ENCODE data around the gene ST8SIA6. TPM values are rescaled to one million over a fixed set of nuclear protein-coding genes. Genes with fewer than 3 reads are reported as not detected.
A peak's percentile ranks its signal among the peaks of the same experiment; 100 is the strongest.

Gene ST8SIA6
- total RNA-seq, 1 experiment from 2014 or later: not detected

DNA sequence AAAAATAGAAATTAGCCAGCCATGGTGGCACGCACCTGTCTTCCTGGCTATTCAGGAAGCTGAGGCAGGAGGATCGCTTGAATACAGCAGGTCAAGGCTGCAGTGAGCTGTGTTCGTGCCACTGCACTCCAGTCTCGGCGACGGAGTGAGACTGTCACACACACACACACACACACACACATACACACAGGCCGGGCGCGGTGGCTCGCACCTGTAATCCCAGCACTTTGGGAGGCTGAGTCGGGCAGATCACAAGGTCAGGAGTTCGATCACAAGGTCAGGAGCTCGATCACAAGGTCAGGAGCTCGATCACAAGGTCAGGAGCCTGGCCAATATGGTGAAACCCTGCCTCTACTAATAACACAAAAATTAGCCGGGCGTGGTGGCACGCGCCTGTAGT, 68.4 kb downstream of the ST8SIA6 start:
- no peak for DNase-seq (ENCODE audit: low spot score)

DNA sequence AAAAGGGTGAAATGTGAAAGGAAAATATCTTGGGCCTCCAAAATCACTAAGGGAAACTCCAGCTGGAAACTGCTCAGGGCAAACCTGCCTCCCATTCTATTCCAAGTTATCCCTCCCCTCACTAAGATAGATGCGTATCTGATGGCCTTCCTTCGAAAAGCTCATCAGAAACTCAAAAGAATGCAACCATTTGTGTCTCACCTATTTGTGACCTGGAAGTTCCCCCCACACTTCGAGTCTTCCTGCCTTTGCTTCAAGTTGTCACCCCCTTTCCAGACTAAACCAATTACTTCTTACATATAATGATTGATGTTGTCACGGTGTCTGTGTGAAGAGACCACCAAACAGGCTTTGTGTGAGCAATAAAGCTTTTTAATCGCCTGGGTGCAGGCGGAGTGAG, 69.3 kb downstream of the ST8SIA6 start:
- no peak for DNase-seq (ENCODE audit: low spot score)

DNA sequence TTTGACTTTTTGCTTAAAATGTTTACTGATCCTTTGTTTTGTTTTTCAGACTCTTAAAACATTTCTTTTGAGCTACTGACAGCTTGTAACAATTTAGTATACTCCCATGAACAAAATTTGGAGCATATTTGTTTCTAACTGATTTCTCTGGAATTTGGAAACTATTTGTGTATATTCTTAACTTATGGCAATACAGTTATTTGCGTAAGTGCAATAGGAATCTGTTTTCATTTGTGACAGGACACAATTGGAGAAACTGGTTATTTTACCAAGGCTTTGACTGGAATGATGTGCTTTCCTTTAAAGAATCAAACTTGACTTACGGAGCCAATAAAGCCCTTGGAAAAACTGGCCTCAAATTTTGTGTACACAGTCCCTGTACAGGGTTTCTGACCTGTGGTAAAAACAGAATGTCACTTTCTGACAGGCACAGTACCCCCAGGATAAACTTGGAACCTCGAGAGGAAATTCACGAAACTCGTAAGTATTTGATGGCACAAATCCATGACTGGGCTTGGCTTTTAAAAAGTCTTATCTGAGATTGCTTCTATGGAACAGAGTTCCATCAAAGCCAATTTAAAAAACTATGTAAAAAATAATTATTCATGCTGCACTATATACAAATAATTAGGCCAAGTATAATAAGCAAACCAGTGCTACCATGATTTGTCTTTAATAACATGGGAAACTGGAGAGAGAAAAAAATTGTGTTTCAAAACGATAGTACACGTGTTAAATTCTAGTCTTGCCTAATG, 70.4 kb downstream of the ST8SIA6 start:
- no peak for DNase-seq (ENCODE audit: low spot score)

DNA sequence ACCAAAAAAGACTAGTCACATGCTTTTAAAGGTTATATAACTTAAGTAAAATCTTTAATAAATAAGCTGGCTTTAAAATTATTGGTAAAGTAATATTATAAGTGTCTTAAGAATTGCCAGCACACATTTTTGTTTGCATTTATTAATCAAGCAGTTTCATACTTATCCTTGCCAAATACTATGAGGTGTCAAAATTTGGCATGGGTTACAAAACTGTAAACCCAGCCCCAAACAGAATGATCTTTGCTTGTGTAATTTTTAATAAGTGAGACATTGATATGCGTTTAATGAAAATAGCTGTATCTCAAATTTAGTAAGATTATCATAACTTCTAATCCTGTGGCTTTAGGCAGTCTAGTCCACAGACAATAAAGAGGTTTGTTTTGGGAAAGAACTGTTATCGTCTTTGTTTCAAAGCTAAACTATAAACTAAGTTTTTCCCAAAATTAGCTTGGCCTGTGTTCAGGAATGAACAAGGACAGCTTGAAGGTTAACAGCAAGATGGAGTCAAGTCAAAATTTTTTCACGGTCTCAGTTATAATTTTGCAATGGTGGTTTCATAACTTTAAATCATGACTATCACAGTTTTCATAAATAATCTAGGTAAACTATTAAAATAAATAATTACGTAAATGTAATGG, 72.8 kb downstream of the ST8SIA6 start:
- DNase-seq (ENCODE audit: low spot score): no peak

DNA sequence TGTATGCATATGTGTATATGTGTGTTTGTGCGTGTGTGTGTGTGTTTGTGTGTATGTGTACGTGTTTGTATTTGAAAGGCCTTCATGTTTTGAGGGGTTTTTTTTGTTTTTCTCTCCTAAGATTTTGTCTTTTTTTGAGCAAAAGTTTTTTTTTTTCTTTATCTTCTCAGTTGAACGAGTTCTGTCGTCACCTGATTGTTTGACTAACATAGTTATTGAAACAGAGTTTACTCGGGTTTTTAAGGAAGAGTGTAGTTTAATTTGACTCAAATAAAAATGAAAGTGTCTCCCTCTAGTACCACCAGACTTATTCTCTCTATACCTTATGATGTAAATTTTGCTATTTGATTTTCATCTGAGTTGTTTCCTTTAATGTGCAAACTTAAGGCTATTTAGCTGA, 73.5 kb downstream of the ST8SIA6 start:
- peak; percentile 2 for DNase-seq (ENCODE audit: low spot score)

DNA sequence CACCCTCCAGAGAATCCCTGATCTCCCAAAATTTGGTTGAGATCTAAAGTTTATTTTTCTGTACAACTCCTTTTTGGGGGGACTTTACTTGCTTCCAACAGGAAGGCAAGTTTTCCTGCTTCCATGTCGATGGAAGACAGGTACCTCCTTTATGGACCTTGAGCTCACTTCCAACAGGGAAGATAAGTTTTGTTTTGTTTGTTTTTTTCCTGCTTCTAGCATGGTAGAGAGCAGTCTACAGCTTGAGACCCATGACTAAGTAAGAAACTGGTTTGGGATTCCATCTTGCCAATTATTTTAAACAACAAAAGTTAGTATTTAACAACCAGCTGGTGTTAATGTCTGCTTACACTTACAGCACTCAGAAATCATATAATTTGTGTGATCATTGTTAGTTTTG, 74.4 kb downstream of the ST8SIA6 start:
- DNase-seq (ENCODE audit: low spot score): no peak

DNA sequence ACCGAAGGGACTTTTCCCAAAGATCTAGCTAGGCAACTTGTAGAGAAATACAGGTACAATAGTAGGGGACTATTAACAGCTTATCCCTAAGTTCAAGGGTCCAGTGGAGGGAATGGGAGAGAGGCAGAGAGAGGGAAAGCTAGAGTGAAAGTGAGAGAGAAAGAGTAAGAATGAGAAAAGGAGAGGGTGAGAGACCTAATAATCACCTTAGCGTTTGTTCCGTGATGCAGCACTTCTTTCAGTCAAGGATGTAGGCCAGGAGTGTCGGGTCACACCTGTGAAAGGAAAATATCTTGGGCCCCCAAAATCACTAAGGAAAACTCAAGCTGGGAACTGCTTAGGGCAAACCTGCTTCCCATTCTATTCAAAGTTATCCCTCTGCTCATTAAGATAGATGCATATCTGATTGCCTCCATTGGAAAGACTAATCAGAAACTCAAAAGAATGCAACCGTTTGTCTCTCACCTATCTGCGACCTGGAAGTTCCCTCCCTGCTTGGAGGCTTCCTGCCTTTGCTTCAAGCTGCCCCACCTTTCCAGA, 75.2 kb downstream of the ST8SIA6 start:
- DNase-seq (ENCODE audit: low spot score): no peak

DNA sequence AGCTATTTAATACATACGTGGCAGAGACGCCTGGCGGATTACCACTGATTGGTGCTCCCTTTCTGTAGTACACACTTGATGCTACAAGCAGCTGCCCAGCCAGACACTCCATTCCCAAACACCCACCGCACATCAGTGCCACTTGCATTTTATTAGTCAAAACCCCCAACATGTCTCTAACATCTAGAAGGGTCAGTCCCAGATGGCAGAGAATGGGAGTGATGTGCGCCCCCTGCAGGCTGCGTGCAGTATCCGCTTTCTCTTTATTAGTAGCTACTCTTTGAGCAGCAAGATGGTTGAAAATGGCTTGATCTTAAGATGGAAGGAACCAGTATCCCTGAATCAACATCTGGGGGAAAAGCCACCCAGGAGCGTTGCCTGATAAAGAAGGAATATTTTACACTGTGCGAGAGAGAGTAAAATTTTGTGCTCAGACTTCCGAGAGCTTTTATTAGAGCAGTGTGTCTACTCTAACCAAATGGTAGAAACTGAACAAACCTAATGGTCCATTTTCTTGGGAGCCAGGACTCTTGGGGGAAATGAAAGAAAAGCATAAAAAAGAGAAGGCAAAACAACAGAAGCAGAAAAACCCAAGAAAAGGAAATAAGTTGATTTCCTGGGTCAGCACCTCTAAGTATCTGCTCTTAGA, 78.3 kb downstream of the ST8SIA6 start:
- DNase-seq (ENCODE audit: low spot score): no peak

DNA sequence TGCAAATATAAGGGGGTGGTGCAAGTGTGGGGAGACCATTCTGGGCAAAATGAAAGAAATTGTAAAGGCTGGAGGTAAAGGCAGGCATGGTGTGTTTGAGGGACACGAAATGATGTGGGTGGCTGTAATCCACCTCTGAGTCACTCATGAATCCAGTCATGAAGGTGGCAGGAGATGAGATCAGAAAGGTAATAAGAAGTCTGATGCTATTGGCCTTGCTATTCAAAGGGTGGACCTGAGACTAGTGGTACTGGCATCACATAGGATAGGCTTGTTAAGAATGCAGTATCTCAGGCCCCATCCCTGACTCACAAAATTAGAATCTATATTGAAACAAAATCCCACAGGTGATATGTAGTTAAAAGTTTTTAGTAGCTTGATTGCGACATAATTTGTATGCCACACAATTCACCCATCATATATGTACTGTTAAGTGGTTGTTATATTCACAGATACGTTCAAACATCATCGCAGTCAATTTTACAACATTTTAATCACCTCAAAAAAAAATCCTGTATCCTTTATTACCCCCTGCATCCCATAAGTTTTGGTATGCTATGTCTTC, 85.6 kb downstream of the ST8SIA6 start:
- DNase-seq (ENCODE audit: low spot score): no peak

DNA sequence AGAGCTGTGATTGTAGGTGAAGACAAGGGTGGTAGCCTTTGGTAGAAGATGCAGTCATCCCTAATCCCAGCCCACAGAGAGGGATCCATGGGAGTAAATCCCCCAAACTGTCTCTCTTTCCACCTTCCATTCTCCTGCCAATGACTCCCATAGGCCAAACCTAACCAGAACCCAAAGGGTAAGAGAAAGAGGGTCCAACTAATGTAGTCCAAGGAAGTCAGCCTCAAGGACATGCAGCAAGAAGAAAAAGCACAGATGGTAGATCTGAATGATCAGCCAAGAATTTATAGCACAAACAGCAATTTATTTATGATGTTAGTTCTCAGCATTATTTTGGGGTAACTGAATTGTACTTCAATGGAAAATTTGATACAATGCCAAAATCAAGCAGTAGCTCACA, 87.7 kb downstream of the ST8SIA6 start:
- DNase-seq (ENCODE audit: low spot score): no peak

DNA sequence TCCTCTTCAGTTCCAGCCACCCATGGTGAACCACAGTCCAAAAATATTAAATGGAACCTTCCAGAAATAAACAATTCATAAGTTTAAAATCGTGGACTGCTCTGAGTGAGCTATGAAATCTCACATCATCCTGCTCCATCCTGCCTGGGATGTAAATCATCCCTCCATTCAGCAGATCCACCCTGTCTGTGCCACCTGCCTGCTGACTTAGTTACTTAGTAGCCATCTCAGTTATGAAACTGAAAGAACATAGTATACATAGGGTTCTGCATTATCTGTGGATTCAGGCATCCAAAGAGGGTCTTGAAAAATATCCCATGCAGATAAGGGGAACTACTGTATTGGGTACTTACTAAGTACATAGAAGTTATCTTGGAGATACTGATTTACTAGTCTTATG, 89.0 kb downstream of the ST8SIA6 start:
- DNase-seq (ENCODE audit: low spot score): no peak

DNA sequence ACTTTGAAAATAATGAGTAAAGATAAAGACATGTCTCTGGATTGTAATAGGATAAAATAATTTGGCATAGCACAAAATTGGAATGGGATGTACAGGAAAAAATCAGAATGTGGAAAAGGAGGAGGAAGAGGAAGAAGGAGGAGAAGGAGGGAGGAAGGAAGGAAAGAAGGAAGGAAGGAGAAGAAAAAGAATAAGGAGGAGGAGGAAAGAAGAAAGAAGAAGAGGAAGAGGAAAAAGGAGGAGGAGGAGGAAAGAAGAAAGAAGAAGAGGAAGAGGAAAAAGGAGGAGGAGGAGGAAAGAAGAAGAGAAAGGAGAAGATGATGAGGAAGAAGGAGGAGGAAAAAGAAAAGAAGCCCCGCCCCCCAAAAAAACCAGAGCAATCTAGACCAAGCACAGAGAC, 95.9 kb downstream of the ST8SIA6 start:
- DNase-seq (ENCODE audit: low spot score): no peak

DNA sequence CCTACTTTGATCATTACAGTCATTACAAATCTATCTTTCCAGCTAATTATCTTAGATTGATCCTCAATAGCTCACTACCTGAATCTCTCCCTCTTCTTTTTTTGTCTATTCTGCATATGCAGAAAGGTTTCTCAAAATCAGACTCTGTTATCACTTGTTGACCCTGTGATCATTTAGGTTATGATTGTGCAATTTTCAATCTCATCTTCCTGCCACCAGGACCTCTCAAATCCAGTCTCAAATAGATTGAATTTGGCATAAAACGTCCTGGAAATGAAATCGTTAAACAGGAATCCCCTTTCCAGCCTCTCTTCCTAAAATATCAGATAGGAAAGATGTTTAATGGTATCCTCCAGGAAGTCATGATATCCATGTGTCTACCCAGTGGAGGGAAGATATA, 96.6 kb downstream of the ST8SIA6 start:
- DNase-seq (ENCODE audit: low spot score): no peak

DNA sequence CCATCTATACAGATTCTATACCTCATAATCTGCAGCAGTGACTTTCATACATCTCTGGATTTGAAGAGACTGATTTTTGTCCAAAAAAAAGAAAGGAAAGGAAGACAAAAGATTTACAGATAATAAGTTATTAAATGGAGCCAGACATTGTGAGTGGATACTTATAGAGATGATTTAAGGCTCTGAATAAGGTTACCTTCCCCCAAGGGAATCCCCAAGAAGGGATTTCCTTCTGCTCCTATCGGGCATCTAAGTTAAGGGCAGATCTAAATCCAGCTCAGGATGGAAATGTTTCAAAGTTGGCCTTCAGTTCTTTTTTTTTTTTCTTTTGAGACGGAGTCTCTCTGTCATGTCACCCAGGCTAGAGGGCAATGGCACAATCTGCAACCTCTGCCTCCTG, 97.6 kb downstream of the ST8SIA6 start:
- no peak for DNase-seq (ENCODE audit: low spot score)

DNA sequence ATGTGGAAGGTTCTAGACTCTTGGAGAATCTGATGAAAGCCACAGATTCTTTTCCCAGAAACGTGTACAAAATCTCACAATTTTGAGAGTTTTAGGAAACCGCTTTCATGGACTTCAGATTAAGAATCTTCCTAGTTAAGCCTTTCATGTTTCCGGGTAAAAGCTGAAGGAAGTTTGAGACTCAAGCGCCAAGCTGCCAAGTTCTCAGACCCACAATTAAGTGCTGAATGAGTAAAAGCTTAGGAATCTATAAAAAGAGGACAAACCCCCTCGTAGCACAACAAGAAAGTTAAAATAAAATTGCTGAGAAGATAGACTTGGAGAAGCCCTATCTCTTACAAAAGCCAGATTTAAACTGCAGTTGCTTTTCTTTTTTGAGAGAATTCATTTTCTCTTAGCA, 99.6 kb downstream of the ST8SIA6 start:
- DNase-seq (ENCODE audit: low spot score): no peak

DNA sequence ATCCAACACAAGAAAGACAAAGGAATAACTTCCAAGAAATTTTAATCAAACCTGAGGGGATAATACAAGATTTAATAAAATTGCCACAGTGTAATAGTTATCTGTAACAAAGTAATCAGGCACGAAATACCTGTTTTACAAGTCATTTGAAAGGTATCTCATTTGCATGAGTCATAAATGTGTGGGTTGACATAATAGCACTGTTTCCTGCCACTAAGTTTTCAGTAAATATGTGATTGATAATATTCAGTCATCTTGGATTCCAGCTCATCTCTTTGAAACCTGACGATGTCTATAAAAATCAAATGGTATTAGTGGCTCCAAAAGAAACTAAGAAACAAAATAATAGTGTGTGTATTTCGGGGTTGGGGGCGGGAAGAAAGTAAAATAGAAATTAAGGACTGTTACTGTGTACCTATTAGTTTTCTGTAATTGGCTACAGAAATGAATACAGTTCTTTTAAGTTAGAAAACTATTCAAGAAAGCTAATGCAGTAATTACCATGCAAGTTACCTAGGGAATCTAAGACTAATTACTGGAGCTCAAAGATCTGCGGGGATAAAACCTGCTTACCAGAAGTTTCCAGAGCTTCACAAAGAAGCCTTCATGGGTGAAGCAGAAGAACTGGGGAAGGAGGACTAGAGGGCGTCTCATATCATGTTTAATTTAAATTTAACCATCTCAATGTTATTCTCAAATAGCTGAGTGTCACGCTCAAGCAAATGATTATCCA, 100.7 kb downstream of the ST8SIA6 start:
- peak; percentile 69 for DNase-seq (ENCODE audit: low spot score)

DNA sequence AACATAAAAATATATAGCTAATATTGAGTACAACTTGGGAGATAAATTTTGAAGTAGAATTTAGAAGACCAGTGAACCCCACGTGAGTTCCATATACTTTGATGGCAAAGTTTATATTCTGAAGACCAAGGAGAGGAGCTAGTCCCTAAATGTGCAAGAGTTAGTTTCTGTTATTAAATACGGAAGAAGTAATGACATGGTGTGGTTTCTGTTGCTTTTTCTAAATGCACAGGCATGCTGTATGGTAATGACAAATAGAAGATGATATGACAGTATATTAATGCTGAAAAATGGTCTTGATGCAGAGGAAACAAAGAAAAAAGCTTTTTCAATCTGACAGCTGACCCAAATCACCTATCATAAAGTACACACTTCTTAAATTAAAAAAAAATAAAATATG, 101.8 kb downstream of the ST8SIA6 start:
- no peak for DNase-seq (ENCODE audit: low spot score)

DNA sequence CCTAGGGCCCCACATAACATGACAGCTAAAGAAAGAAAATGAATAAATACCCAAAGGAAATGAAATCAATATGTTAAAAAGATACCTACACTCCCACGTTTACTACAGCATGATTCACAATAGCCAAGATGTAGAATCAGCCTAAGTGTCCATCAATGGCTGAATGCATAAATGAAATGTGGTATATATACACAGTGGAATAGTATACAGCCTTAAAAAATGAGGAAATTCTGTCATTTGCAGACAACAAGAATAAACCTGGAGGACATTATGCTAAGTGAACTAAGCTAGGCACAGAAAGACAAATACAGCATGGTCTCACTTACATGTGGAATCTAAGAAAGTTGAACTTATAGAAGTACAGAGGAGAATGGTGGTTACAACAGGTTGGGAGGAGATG, 102.9 kb downstream of the ST8SIA6 start:
- no peak for DNase-seq (ENCODE audit: low spot score)

DNA sequence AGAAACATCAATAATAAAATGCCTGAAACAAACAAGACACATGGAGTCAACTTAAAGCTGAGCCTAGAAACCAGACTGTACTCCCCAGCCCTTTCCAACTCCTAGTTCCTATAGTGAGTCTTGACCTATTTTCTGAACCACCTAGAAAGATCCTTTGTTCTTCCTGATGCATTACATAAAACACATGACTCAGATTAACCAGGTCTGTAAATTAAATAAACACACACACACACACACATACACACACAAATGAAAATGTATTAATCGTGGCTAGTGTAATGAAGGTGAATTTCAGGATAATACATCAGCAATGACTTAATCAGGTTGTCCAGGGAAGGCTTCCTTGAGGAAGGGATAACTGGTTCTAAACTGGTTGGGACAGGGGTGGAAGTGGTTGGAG, 104.7 kb downstream of the ST8SIA6 start:
- DNase-seq (ENCODE audit: low spot score): peak; percentile 82

DNA sequence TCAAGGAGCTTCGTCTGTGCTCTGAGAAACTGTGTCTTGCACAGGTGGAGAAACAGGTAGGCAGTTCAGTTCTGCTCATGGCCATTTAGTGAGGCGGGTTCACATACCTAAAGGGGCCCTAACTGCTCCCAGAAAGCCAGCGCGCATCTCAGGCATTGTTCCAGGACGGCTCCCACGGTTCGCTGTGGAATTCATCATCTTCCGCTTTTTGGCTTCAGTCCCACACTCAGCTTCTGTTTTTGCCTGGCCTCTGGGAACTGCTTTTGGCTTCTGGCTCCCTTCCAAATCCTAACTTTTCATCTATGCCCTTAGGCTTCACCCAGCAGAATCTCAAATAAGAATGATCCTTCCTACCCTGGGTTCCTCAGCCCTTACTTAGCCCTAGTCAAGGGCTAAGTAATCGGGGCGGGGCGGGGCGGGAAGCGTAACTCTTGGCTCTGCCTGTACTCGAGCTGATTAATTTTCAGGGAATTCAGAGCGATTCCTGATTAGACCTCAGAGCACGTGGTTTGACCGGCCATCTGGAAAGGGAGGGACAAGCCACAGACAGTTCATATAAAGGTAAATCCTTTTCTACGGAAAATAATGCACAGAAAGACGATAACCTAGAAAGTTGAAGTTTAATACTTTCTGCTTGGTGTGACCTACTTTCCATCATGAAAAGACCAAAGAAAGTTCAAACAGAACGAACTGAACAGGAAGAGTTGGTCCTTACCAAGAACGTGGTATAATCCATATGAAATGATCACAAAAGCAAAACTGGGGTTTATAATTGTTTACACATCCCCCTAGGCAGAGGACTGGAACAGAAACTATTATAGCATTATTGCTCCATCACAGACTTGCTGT, 105.7 kb downstream of the ST8SIA6 start:
- DNase-seq (ENCODE audit: low spot score): peak; percentile 87

DNA sequence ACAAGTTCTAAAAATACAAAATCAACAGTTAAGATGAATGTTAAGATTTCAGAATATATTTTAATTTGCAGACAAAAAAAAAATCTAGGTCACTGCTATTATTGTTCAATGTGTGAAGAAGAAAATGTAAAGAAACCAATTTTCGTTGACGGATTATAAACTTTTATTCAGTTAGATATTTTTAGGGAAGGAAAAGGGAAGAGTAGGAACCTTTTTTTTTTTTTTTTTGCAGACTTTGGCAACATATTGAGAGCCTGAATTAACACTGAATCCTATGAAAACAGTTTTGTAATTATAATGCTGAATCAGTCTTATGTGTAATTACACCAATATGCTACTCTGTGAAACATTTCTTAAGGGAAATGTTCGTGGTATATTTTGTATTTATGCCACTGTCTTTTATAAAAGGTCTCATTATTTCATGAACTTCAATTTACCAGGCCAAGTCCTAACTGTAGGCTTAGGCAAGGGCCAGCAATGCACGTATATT, 106.3 kb downstream of the ST8SIA6 start:
- DNase-seq (ENCODE audit: low spot score): no peak
